ENCODE results near the gene ANKRD34A. TPM values are rescaled to one million over a fixed set of nuclear protein-coding genes. Genes with fewer than 3 reads are reported as not detected.

Gene ANKRD34A
- total RNA-seq, 1 experiment from 2014 or later, result 2.8 TPM

- H4K20me1 ChIP-seq (ENCODE audit: low read length), result no peaks in the 10 kb centered on the region
- H3K36me3 ChIP-seq (ENCODE audit: low read depth, low read length), result no peaks in the 10 kb centered on the region
- intact Hi-C loops (cut with micrococcal nuclease), result no loop called here
- no peaks in the 10 kb centered on the region for H3K9me2 ChIP-seq (replicated peaks; ENCODE audit: low read length)
- DNase-seq (no peak), ATAC-seq (no peak)
- no TSS peak for BruUV-seq (replicated peaks)
- no peaks in the 10 kb centered on the region for H3K9me3 ChIP-seq (ENCODE audit: low read length)
- H3K4me3 ChIP-seq (ENCODE audit: low read length), result no peak overlapping the region
- ChIA-PET POLR2A (ENCODE audit: unreplicated experiment) (no interaction called here), CTCF (no interaction called here)
- no peaks in the 10 kb centered on the region for H3K4me1 ChIP-seq (ENCODE audit: insufficient read depth, low read length)
- no peak for TF ChIP-seq CTCF (conservative IDR thresholded peaks at IDR 0.05; ENCODE audit: low read depth, low read length)
- TF ChIP-seq EZH2 (IDR thresholded peaks at IDR 0.05; ENCODE audit: low read length, unreplicated experiment), result no peak
- TF ChIP-seq EZH2phosphoT487 (IDR thresholded peaks at IDR 0.05; ENCODE audit: borderline replicate concordance, low read length), result no peak
- H3K4me2 ChIP-seq (ENCODE audit: low read length), result no peak overlapping the region
- H3F3A ChIP-seq (ENCODE audit: low read length, unreplicated experiment), result no peaks in the 10 kb centered on the region
- no peak overlapping the region for H3K9ac ChIP-seq (ENCODE audit: low read length)
- H3K27me3 ChIP-seq (ENCODE audit: low read length), result no peaks in the 10 kb centered on the region
- no peak overlapping the region for H2AFZ ChIP-seq (ENCODE audit: low read length)
- no peak overlapping the region for H3K27ac ChIP-seq (ENCODE audit: low read length)
- no peaks in the 10 kb centered on the region for H3K79me2 ChIP-seq (ENCODE audit: low read length)
Measured at GRCh38 chr1:145947551-145947950, 16.8 kb downstream of the ANKRD34A start.

DNA sequence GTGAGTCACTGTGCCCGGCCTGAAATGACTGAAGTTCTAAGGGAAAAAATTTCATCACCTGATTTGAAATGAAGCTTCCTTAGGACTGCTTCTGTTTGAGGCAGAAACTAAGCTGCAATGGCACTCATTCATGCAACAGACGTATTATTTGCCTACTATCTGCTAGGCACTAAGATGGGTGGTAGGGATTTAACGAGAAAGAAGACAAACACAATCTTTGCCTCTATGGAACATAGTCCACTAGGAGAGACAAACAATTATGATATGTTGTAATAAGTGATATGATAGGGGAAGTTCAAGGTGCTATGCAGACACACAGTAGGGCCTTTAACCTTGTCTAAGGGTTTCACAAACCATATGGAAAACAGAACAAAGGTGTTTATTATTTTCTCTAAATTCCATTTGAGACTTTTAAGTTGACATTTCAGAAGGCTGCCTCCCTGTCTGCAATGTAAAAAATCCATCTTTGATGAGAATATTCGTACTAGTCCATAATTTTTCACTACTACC is 17.8 kb downstream of the ANKRD34A start:
- POLR2A ChIA-PET (ENCODE audit: unreplicated experiment), result no interaction called here
- CTCF ChIA-PET, result no interaction called here
- intact Hi-C loops (cut with micrococcal nuclease), result no loop called here

More for the DNA sequence above, 17.8 kb downstream of the ANKRD34A start:
- H3F3A ChIP-seq (ENCODE audit: low read length, unreplicated experiment), result no peaks in the 10 kb centered on the region
- no peak overlapping the region for H2AFZ ChIP-seq (ENCODE audit: low read length)
- no peak overlapping the region for H3K9ac ChIP-seq (ENCODE audit: low read length)
- TF ChIP-seq CTCF (conservative IDR thresholded peaks at IDR 0.05; ENCODE audit: low read depth, low read length) (no peak), EZH2phosphoT487 (IDR thresholded peaks at IDR 0.05; ENCODE audit: borderline replicate concordance, low read length) (no peak), EZH2 (IDR thresholded peaks at IDR 0.05; ENCODE audit: low read length, unreplicated experiment) (no peak)
- no peak for DNase-seq
- no peak overlapping the region for H3K4me2 ChIP-seq (ENCODE audit: low read length)
- no peaks in the 10 kb centered on the region for H3K79me2 ChIP-seq (ENCODE audit: low read length)
- H3K36me3 ChIP-seq (ENCODE audit: low read depth, low read length), result no peaks in the 10 kb centered on the region
- no peak overlapping the region for H3K27ac ChIP-seq (ENCODE audit: low read length)
- no peaks in the 10 kb centered on the region for H3K9me2 ChIP-seq (replicated peaks; ENCODE audit: low read length)
- no TSS peak for BruUV-seq (replicated peaks)
- ATAC-seq, result no peak
- no peak overlapping the region for H3K4me3 ChIP-seq (ENCODE audit: low read length)
- no peaks in the 10 kb centered on the region for H4K20me1 ChIP-seq (ENCODE audit: low read length)
- H3K9me3 ChIP-seq (ENCODE audit: low read length), result no peaks in the 10 kb centered on the region
- no peaks in the 10 kb centered on the region for H3K4me1 ChIP-seq (ENCODE audit: insufficient read depth, low read length)
- no peaks in the 10 kb centered on the region for H3K27me3 ChIP-seq (ENCODE audit: low read length)
